OCI-LY7 (cell line): ENCODE measurements around the gene KCNK1. TPM values are rescaled to one million over a fixed set of nuclear protein-coding genes. Genes with fewer than 3 reads are reported as not detected.

Experiments used
- BruUV-seq: library from RNA; stranded (reverse); fragments of 400-500 nt; replicated peaks from 2 replicates; lab custom pipeline; 2021; lab: Mats Ljungman, UMichigan
- CTCF ChIA-PET: fragments of 300-600 bp; sonication (Branson Sonifier 250); formaldehyde crosslinking; loops from one replicate; lab custom pipeline; 2022; ENCODE audit warnings: antibody characterized with exemption; ENCODE audit not compliant: unreplicated experiment; lab: Charles Lee
- POLR2A ChIA-PET: fragments of 300-600 bp; sonication (Branson Sonifier 250); formaldehyde crosslinking; loops from one replicate; lab custom pipeline; 2022; ENCODE audit warnings: antibody characterized with exemption; lab: Charles Lee
- DNase-seq: peaks from one replicate; pipeline ENCODE4 v3.0.0-alpha.2; 2015; ENCODE audit warnings: low spot score
- H2AFZ ChIP-seq: fragments of 200-600 bp; sonication (generic), shearing (Covaris generic); 2 replicates; pipeline ENCODE4 v1.6.1; 2014; ENCODE audit warnings: mild to moderate bottlenecking, antibody characterized with exemption, low read length, moderate library complexity
- H3K27ac ChIP-seq: fragments of 200-600 bp; sonication (generic); 2 replicates; pipeline ENCODE4 v1.5.1; 2014; ENCODE audit warnings: mixed run types, low read depth, mild to moderate bottlenecking, moderate library complexity, low read length, inconsistent platforms; ENCODE audit not compliant: poor library complexity, severe bottlenecking
- H3K36me3 ChIP-seq: fragments of 200-600 bp; sonication (generic); 2 replicates; pipeline ENCODE4 v1.6.1; 2014; ENCODE audit warnings: mild to moderate bottlenecking, antibody characterized with exemption, low read length, moderate library complexity, mixed read lengths; ENCODE audit not compliant: insufficient read depth
- H3K4me1 ChIP-seq: fragments of 200-600 bp; sonication (generic); 2 replicates; pipeline ENCODE4 v1.5.1; 2014; ENCODE audit warnings: mild to moderate bottlenecking, low read length; ENCODE audit not compliant: insufficient read depth, poor library complexity, severe bottlenecking
- H3K4me2 ChIP-seq: fragments of 200-600 bp; sonication (generic); 2 replicates; pipeline ENCODE4 v1.6.1; 2014; ENCODE audit warnings: mild to moderate bottlenecking, low read length
- H3K4me3 ChIP-seq: fragments of 200-600 bp; sonication (generic); 2 replicates; pipeline ENCODE4 v1.5.1; 2014; ENCODE audit warnings: mild to moderate bottlenecking, low read depth, low read length; ENCODE audit not compliant: poor library complexity, severe bottlenecking
- H3K79me2 ChIP-seq: fragments of 200-600 bp; sonication (generic); 2 replicates; pipeline ENCODE4 v1.6.1; 2016; ENCODE audit warnings: low read depth, mild to moderate bottlenecking, low read length, moderate library complexity, mixed read lengths; ENCODE audit not compliant: insufficient read depth
- H3K9me2 ChIP-seq: fragments of 200-600 bp; sonication (generic); 2 replicates; pipeline ENCODE4 v1.6.1; 2016; ENCODE audit warnings: mild to moderate bottlenecking, low read length, mixed read lengths; ENCODE audit not compliant: insufficient read depth
- H3K9me3 ChIP-seq: fragments of 200-600 bp; sonication (generic); 2 replicates; pipeline ENCODE4 v1.6.1; 2014; ENCODE audit warnings: mild to moderate bottlenecking, mixed run types, low read length, mixed read lengths
- H4K20me1 ChIP-seq: fragments of 200-600 bp; sonication (generic); 2 replicates; pipeline ENCODE4 v1.6.1; 2014; ENCODE audit warnings: mild to moderate bottlenecking, antibody characterized with exemption, low read length, moderate library complexity, mixed read lengths; ENCODE audit not compliant: insufficient read depth
- CTCF ChIP-seq: fragments of 200-600 bp; sonication (generic); conservative IDR thresholded peaks from 2 replicates; pipeline ENCODE4 v1.5.1; 2014; ENCODE audit warnings: mild to moderate bottlenecking, antibody characterized with exemption, low read length, moderate library complexity, mixed read lengths
- EZH2phosphoT487 ChIP-seq: fragments of 200-600 bp; sonication (generic); IDR thresholded peaks from 2 replicates; pipeline ENCODE4 v1.6.1; 2018; ENCODE audit warnings: low read depth, borderline replicate concordance, mild to moderate bottlenecking, mixed run types, antibody characterized with exemption, low read length, moderate library complexity, mixed read lengths
- intact Hi-C: fragments of 100-400 bp; cut with micrococcal nuclease; formaldehyde crosslinking; loops from one replicate; pipeline ENCODE4 v1.10.0; 2022; ENCODE audit not compliant: unreplicated experiment
- total RNA-seq, 2 experiments: library from RNA; depleted of rRNA in 1 of 2; stranded (reverse); fragments of >200 nt in 1 of 2; shearing (Covaris generic) in 1 of 2; gene quantifications; 2 replicates each; pipeline ENCODE4 v1.2.3, GENCODE V29; 2014 to 2022

The KCNK1 gene
- total RNA-seq, 2 experiments from 2014 or later: not detected

- H3K36me3 ChIP-seq: no peaks in the 10 kb centered on the region
- ChIA-PET POLR2A (no interaction called here), CTCF (no interaction called here)
- H3K4me3 ChIP-seq: no peak overlapping the region
- H3K4me1 ChIP-seq: no peaks in the 10 kb centered on the region
- no peaks in the 10 kb centered on the region for H3K9me2 ChIP-seq
- H3K9me3 ChIP-seq: no peaks in the 10 kb centered on the region
- H3K27ac ChIP-seq: no peak overlapping the region
- DNase-seq: no peak
- no peaks in the 10 kb centered on the region for H3K79me2 ChIP-seq
- no TSS peak for BruUV-seq
- H3K4me2 ChIP-seq: no peak overlapping the region
- intact Hi-C loops: no loop called here
- TF ChIP-seq EZH2phosphoT487: no peak
- no peak for TF ChIP-seq CTCF
- no peaks in the 10 kb centered on the region for H4K20me1 ChIP-seq
- no peak overlapping the region for H2AFZ ChIP-seq
These were observed 94.2 kb downstream of the KCNK1 start for GRCh38 chr1:233707880-233708815.

GRCh38 chr1:233710031-233710430 lies 96.1 kb downstream of the KCNK1 start:
- no peak for DNase-seq
- no peak overlapping the region for H3K27ac ChIP-seq
- CTCF ChIA-PET: no interaction called here
- H2AFZ ChIP-seq: no peak overlapping the region
- no peak overlapping the region for H3K4me2 ChIP-seq
- no peaks in the 10 kb centered on the region for H3K4me1 ChIP-seq
- no peaks in the 10 kb centered on the region for H3K79me2 ChIP-seq
- no peaks in the 10 kb centered on the region for H3K9me3 ChIP-seq
- H3K9me2 ChIP-seq: no peaks in the 10 kb centered on the region
- no peaks in the 10 kb centered on the region for H4K20me1 ChIP-seq
- POLR2A ChIA-PET: no interaction called here
- BruUV-seq: no TSS peak
- intact Hi-C loops: no loop called here
- no peaks in the 10 kb centered on the region for H3K36me3 ChIP-seq
- no peak overlapping the region for H3K4me3 ChIP-seq
- no peak for TF ChIP-seq EZH2phosphoT487
- TF ChIP-seq CTCF: no peak

- Histone ChIP-seq H3K79me2 (no peaks in the 10 kb centered on the region), H3K9me2 (no peaks in the 10 kb centered on the region), H3K27ac (no peak overlapping the region), H3K4me3 (no peak overlapping the region), H3K9me3 (no peaks in the 10 kb centered on the region), H4K20me1 (no peaks in the 10 kb centered on the region), H3K4me1 (no peaks in the 10 kb centered on the region), H3K4me2 (no peak overlapping the region), H3K36me3 (no peaks in the 10 kb centered on the region), H2AFZ (no peak overlapping the region)
- ChIA-PET CTCF (no interaction called here), POLR2A (no interaction called here)
- DNase-seq: no peak
- TF ChIP-seq CTCF: no peak
- no peak for TF ChIP-seq EZH2phosphoT487
- intact Hi-C loops: no loop called here
- BruUV-seq: no TSS peak
These were observed 96.6 kb downstream of the KCNK1 start for GRCh38 chr1:233710507-233710906.
